Upper lobe of left lung (tissue), 6 donors: ENCODE results near the gene ARHGDIG. TPM values are rescaled to one million over a fixed set of nuclear protein-coding genes. Genes with fewer than 3 reads are reported as not detected.

Experiments used
- ATAC-seq, 2 donors: fragments of 200-7000 bp; cut with Tn5 transposase; one replicate each; pipeline ENCODE4 v1.9.1; 2022; ENCODE audit warnings: mild to moderate bottlenecking in 2 of 2, moderate library complexity in 2 of 2; ENCODE audit not compliant: low FRiP score in 2 of 2
- DNase-seq, 2 donors: peaks; one replicate each; pipeline ENCODE4 v3.0.0-alpha.2; 2019 to 2020
- H3K27ac ChIP-seq, 4 donors: fragments of 200-600 bp; sonication (generic); one replicate each; pipeline ENCODE4 v1.5.1; 2016 to 2019
- H3K27me3 ChIP-seq, 4 donors: fragments of 200-600 bp; sonication (generic); one replicate each; pipeline ENCODE4 v1.5.1; 2017 to 2019
- H3K36me3 ChIP-seq, 4 donors: fragments of 200-600 bp; sonication (generic); one replicate each; pipeline ENCODE4 v1.5.1; 2016 to 2019
- H3K4me1 ChIP-seq, 4 donors: fragments of 200-600 bp; sonication (generic); one replicate each; pipeline ENCODE4 v1.5.1; 2018 to 2019
- H3K4me3 ChIP-seq, 4 donors: fragments of 200-600 bp; sonication (generic); one replicate each; pipeline ENCODE4 v1.5.1; 2017 to 2019; ENCODE audit warnings: mild to moderate bottlenecking in 2 of 4, moderate library complexity in 1 of 4
- H3K9me3 ChIP-seq, 4 donors: fragments of 200-600 bp; sonication (generic); one replicate each; pipeline ENCODE4 v1.5.1; 2018 to 2019
- CTCF ChIP-seq, 6 experiments: fragments of 450-650 bp in 4 of 6; fragments of 200-600 bp in 2 of 6; sonication (generic) in 2 of 6; IDR thresholded peaks; one replicate each; pipeline ENCODE4 v1.5.1; 2016 to 2019; ENCODE audit warnings: antibody characterized with exemption in 6 of 6
- EP300 ChIP-seq, 4 donors: sonication (generic); formaldehyde crosslinking; IDR thresholded peaks; one replicate each; pipeline ENCODE4 v1.5.1; 2017; ENCODE audit warnings: antibody characterized with exemption in 4 of 4, control low read depth in 2 of 4
- POLR2A ChIP-seq, 4 donors: fragments of 450-650 bp; IDR thresholded peaks; one replicate each; pipeline ENCODE4 v1.5.1; 2016 to 2017; ENCODE audit warnings: antibody characterized with exemption in 4 of 4, mild to moderate bottlenecking in 2 of 4
- POLR2AphosphoS5 ChIP-seq, 2 donors: sonication (generic); formaldehyde crosslinking; IDR thresholded peaks; one replicate each; pipeline ENCODE4 v1.5.1; 2017; ENCODE audit warnings: antibody characterized with exemption in 2 of 2
- WGBS, 2 donors: methylation state at CpG; one replicate each; pipeline ENCODE4 v1.1.5; 2017 to 2018; 5-methylcytosine and 5-hydroxymethylcytosine counted together
- total RNA-seq, 6 donors: library from RNA; depleted of rRNA in 4 of 6; stranded (reverse); fragments of >200 nt in 4 of 6; gene quantifications; one replicate each; pipeline versions ENCODE4 v1.1.0 to v1.2.1, GENCODE V29; 2016 to 2021
- donor health status: DM: no; HTN: no; CAD: no; lungs with moderate emphysema.
- donor health status: DM: no; HTN: yes; CAD: no; lungs with severe emphysema.

Gene ARHGDIG
- under 1 TPM in 1 of 6 donors, not detected in 5; 0.91 TPM for total RNA-seq

DNA sequence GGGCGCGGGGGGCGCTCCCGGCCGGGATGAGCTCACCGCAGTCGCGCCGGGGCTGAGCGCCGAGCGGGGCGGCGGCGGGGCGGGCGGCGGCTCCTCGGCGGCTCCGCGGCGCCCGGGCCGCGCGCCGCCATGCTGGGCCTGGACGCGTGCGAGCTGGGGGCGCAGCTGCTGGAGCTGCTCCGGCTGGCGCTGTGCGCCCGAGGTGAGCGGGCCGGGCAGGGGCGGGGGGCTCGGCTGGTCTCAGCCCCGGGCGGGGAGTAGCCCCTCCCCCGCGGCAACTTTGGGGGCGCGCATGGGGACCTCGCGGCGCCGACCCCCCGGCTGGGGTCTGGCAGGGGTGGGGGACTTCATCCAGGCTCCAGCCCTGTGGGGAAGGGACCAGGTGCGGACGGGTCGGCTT, at the start of gene ARHGDIG:
Gene ARHGDIG (plus strand): TSS at position 40 of the 400 bp plus-strand sequence. CDS start 90 bp downstream, at position 130.
- DNase-seq (peak in 1 of 2 donors; percentile 77), ATAC-seq (no peak)
- peaks cover 2 to 34% (median 20%) of the 10 kb centered on the region in 4 donors for H3K27me3 ChIP-seq
- H3K4me3 ChIP-seq = peak within 1 kb of the TSS in 3 of 4 donors; percentile 23 to 33 (median 32)
- H3K36me3 ChIP-seq = no peaks in the 10 kb centered on the region
- no peak within 1 kb of the TSS for H3K27ac ChIP-seq
- no peaks in the 10 kb centered on the region for H3K9me3 ChIP-seq
- 0% methylated on average over 2 to 4 of the region's 54 CpGs for WGBS, 2 donors
- no peak for TF ChIP-seq CTCF (IDR thresholded peaks at IDR 0.05)
- TF ChIP-seq POLR2A (IDR thresholded peaks at IDR 0.05) = no peak
- no peak for TF ChIP-seq POLR2AphosphoS5 (IDR thresholded peaks at IDR 0.05)
- no peak for TF ChIP-seq EP300 (IDR thresholded peaks at IDR 0.05)
- peaks cover 11 to 33% (median 13%) of the 10 kb centered on the region in 4 donors for H3K4me1 ChIP-seq

DNA sequence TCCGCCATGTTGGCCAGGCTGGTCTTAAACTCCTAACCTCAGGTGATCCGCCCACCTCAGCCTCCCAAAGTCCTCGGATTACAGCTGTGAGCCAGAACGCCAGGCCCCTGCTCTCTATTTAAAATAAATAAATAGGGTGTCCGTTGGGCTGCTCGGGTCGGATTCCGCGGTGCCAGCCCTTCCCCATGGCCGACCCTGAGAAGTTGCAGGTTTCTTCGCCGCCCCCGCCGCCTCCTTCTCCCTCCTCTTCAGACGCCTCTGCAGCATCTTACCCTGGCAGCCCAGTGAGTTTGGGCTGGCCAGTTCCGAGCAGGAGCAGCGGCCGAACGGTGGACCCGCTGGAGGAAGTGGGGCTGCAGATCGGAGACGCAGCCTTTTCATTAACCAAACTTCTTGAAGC, 49.4 kb upstream of the ARHGDIG start:
- peaks cover 0 to 21% (median 11%) of the 10 kb centered on the region in 4 donors for H3K36me3 ChIP-seq
- H3K27me3 ChIP-seq = no peaks in the 10 kb centered on the region
- 68 to 79% methylated on average over 22 of the region's 22 CpGs for WGBS, 2 donors
- TF ChIP-seq POLR2A (IDR thresholded peaks at IDR 0.05) (no peak), EP300 (IDR thresholded peaks at IDR 0.05) (no peak), POLR2AphosphoS5 (IDR thresholded peaks at IDR 0.05) (no peak), CTCF (IDR thresholded peaks at IDR 0.05) (no peak)
- peaks cover 23 to 37% (median 27%) of the 10 kb centered on the region in 4 donors for H3K4me1 ChIP-seq
- no peaks in the 10 kb centered on the region for H3K9me3 ChIP-seq
- no peak overlapping the region for H3K4me3 ChIP-seq
- DNase-seq = peak in 1 of 2 donors; percentile 74
- H3K27ac ChIP-seq = no peak overlapping the region
- no peak for ATAC-seq

GRCh38 chr16:234468-235305, 45.7 kb upstream of the ARHGDIG start, which contains the start of gene FAM234A:
FAM234A (plus strand) TSS chr16:234821; CDS start chr16:254414, 19,593 bp downstream.
- WGBS, 2 donors = 1 to 2% methylated on average over 29 to 57 of the region's 85 CpGs
- Histone ChIP-seq H3K27ac (peak within 1 kb of the TSS; percentile 97 to 98 (median 98)), H3K4me3 (peak within 1 kb of the TSS; percentile 77 to 100 (median 84)), H3K9me3 (no peaks in the 10 kb centered on the region), H3K27me3 (no peaks in the 10 kb centered on the region), H3K36me3 (no peaks in the 10 kb centered on the region), H3K4me1 (peaks cover 8 to 16% (median 9%) of the 10 kb centered on the region in 4 donors)
- DNase-seq (peak; percentile 96 to 99), ATAC-seq (peak; percentile 96 to 98)
- TF ChIP-seq EP300 (IDR thresholded peaks at IDR 0.05) = peak in 2 of 4 donors; percentile 51 to 59
- TF ChIP-seq POLR2AphosphoS5 (IDR thresholded peaks at IDR 0.05) = peak; percentile 83 to 89
- TF ChIP-seq CTCF (IDR thresholded peaks at IDR 0.05) = peak in 4 of 6 experiments; percentile 29 to 66 (median 57)
- TF ChIP-seq POLR2A (IDR thresholded peaks at IDR 0.05) = peak; percentile 57 to 98 (median 94)

- Histone ChIP-seq H3K9me3 (no peaks in the 10 kb centered on the region), H3K4me3 (no peak overlapping the region), H3K36me3 (no peaks in the 10 kb centered on the region), H3K27me3 (no peaks in the 10 kb centered on the region), H3K27ac (peak overlapping the region in 1 of 4 donors; percentile 19), H3K4me1 (peaks cover 7 to 36% (median 8%) of the 10 kb centered on the region in 4 donors)
- no peak for ATAC-seq
- whole genome bisulfite sequencing, 2 donors = 64 to 67% methylated on average over 3 of the region's 3 CpGs
- no peak for DNase-seq
- TF ChIP-seq EP300 (IDR thresholded peaks at IDR 0.05) = no peak
These were observed 40.5 kb upstream of the ARHGDIG start for GRCh38 chr16:239948-240277.

- no peak for DNase-seq
- Histone ChIP-seq H3K27ac (no peak overlapping the region), H3K36me3 (no peaks in the 10 kb centered on the region), H3K9me3 (no peaks in the 10 kb centered on the region), H3K4me3 (no peak overlapping the region), H3K4me1 (peaks cover 5 to 31% (median 6%) of the 10 kb centered on the region in 4 donors), H3K27me3 (no peaks in the 10 kb centered on the region)
- ATAC-seq = no peak
- TF ChIP-seq CTCF (IDR thresholded peaks at IDR 0.05) (no peak), POLR2AphosphoS5 (IDR thresholded peaks at IDR 0.05) (no peak), POLR2A (IDR thresholded peaks at IDR 0.05) (no peak), EP300 (IDR thresholded peaks at IDR 0.05) (no peak)
- 96% methylated on average over 8 of the region's 8 CpGs for WGBS, 2 donors
These were observed 39.8 kb upstream of the ARHGDIG start for GRCh38 chr16:240559-240958.
